Measurements from ENCODE around the gene SIAH1.

GRCh38 chr16:48361012-48361411 is 24.2 kb downstream of the SIAH1 start:
- TF ChIP-seq CTCF (IDR thresholded peaks at IDR 0.05) (no peak), TEAD4 (CRISPR knock-in tag; IDR thresholded peaks at IDR 0.05) (no peak), CREB1 (CRISPR knock-in tag; IDR thresholded peaks at IDR 0.05) (no peak), MXD4 (CRISPR knock-in tag; IDR thresholded peaks at IDR 0.05; ENCODE audit: borderline replicate concordance) (no peak), ZMAT4 (CRISPR knock-in tag; IDR thresholded peaks at IDR 0.05) (no peak), ATF3 (CRISPR knock-in tag; conservative IDR thresholded peaks at IDR 0.05) (no peak), ZNF423 (CRISPR knock-in tag; IDR thresholded peaks at IDR 0.05) (no peak), ZNF121 (CRISPR knock-in tag; IDR thresholded peaks at IDR 0.05) (no peak), USF1 (CRISPR knock-in tag; IDR thresholded peaks at IDR 0.05) (no peak), AR (CRISPR knock-in tag; IDR thresholded peaks at IDR 0.05) (no peak), SP1 (CRISPR knock-in tag; conservative IDR thresholded peaks at IDR 0.05) (no peak)

All from WTC11 (cell line).